ENCODE data around the gene SREBF2.

Gene SREBF2

GRCh38 chr22:41909310-41910049 lies 76.6 kb downstream of the SREBF2 start:
- no peaks in the 10 kb centered on the region for H3K79me2 ChIP-seq (ENCODE audit: low read length)
- peaks cover 32% of the 10 kb centered on the region for H3K36me3 ChIP-seq (replicated peaks; ENCODE audit: low read depth, low read length)
- H2AFZ ChIP-seq (ENCODE audit: low read depth, low read length): no peak overlapping the region
- H3K4me1 ChIP-seq (ENCODE audit: low read length): no peaks in the 10 kb centered on the region
- no peak overlapping the region for H3K4me2 ChIP-seq (ENCODE audit: low read length)
- no peak for TF ChIP-seq EZH2phosphoT487 (IDR thresholded peaks at IDR 0.05; ENCODE audit: low read depth)
- TF ChIP-seq CTCF (IDR thresholded peaks at IDR 0.05; ENCODE audit: low read depth, low read length): no peak
- H4K20me1 ChIP-seq (ENCODE audit: insufficient read depth, low read length): peaks cover 14% of the 10 kb centered on the region
- no peak overlapping the region for H3K4me3 ChIP-seq (ENCODE audit: low read length)
- H3K27ac ChIP-seq (ENCODE audit: low read length): no peak overlapping the region
- H3K9ac ChIP-seq (ENCODE audit: low read length): no peak overlapping the region
- H3K27me3 ChIP-seq (ENCODE audit: low read depth, low read length): no peaks in the 10 kb centered on the region
- no peaks in the 10 kb centered on the region for H3K9me3 ChIP-seq (ENCODE audit: insufficient read depth, low read length)

- Histone ChIP-seq H3K4me3 (ENCODE audit: low read length) (no peak overlapping the region), H3K27ac (ENCODE audit: low read length) (no peak overlapping the region), H3K27me3 (ENCODE audit: low read depth, low read length) (no peaks in the 10 kb centered on the region), H3K4me2 (ENCODE audit: low read length) (no peak overlapping the region), H4K20me1 (ENCODE audit: insufficient read depth, low read length) (peaks cover 9% of the 10 kb centered on the region), H2AFZ (ENCODE audit: low read depth, low read length) (no peak overlapping the region), H3K9ac (ENCODE audit: low read length) (no peak overlapping the region), H3K9me3 (ENCODE audit: insufficient read depth, low read length) (no peaks in the 10 kb centered on the region), H3K4me1 (ENCODE audit: low read length) (no peaks in the 10 kb centered on the region), H3K36me3 (replicated peaks; ENCODE audit: low read depth, low read length) (peaks cover 23% of the 10 kb centered on the region), H3K79me2 (ENCODE audit: low read length) (no peaks in the 10 kb centered on the region)
- TF ChIP-seq EZH2phosphoT487 (IDR thresholded peaks at IDR 0.05; ENCODE audit: low read depth) (no peak), CTCF (IDR thresholded peaks at IDR 0.05; ENCODE audit: low read depth, low read length) (no peak)
These were observed 77.4 kb downstream of the SREBF2 start for GRCh38 chr22:41910050-41911000.

GRCh38 chr22:41911001-41911611 lies 78.2 kb downstream of the SREBF2 start:
- no peak overlapping the region for H3K9ac ChIP-seq (ENCODE audit: low read length)
- no peak for TF ChIP-seq EZH2phosphoT487 (IDR thresholded peaks at IDR 0.05; ENCODE audit: low read depth)
- no peak for TF ChIP-seq CTCF (IDR thresholded peaks at IDR 0.05; ENCODE audit: low read depth, low read length)
- H3K9me3 ChIP-seq (ENCODE audit: insufficient read depth, low read length): no peaks in the 10 kb centered on the region
- peaks cover 9% of the 10 kb centered on the region; the same call in 1 of the 2 replicates for H4K20me1 ChIP-seq (ENCODE audit: insufficient read depth, low read length)
- H3K27ac ChIP-seq (ENCODE audit: low read length): no peak overlapping the region
- no peak overlapping the region for H3K4me2 ChIP-seq (ENCODE audit: low read length)
- H3K4me1 ChIP-seq (ENCODE audit: low read length): no peaks in the 10 kb centered on the region
- H3K36me3 ChIP-seq (replicated peaks; ENCODE audit: low read depth, low read length): peaks cover 16% of the 10 kb centered on the region
- H3K4me3 ChIP-seq (ENCODE audit: low read length): no peak overlapping the region
- no peak overlapping the region for H2AFZ ChIP-seq (ENCODE audit: low read depth, low read length)
- no peaks in the 10 kb centered on the region for H3K79me2 ChIP-seq (ENCODE audit: low read length)
- peaks cover 2% of the 10 kb centered on the region; the same call in 1 of the 2 replicates for H3K27me3 ChIP-seq (ENCODE audit: low read depth, low read length)
